GM19324 (cell line): Measurements from ENCODE around the gene SVEP1.
"Not testable (repeated sequence)": the region's sequence is repeated elsewhere in the genome, so short reads cannot be mapped to it uniquely, and the experiment has no call there.

Experiments
- ATAC-seq: cut with Tn5 transposase; IDR thresholded peaks from one replicate; pipeline ENCODE4 v1.9.1; 2021; ENCODE audit warnings: mild to moderate bottlenecking, moderate library complexity; ENCODE audit not compliant: unreplicated experiment, low FRiP score

The SVEP1 gene

DNA sequence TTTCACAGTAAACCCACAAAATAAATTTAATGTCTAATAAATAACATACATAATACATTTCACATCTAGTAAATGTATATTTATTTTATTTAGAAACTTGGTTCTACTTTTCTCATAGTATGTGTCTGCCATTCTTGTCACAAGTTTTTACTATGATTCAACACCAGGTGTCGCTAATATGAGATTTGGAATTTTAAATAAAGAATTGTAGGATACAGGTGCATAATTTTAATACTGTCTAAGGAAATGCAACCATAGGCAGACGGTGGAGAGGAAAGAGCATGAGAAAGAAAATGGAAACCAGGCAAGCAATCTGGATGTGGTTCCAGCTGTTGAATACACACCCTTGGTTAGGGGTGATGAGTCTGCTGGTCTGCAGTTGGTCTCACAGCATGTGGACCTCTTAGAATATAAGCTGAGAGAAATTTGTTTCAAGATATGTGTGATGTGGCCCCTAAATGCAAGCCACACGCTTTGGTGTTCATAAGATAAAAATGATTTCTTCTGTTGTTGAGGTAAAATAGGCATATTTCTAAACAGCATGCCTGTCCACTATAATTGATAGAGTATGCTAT is 127.2 kb downstream of the SVEP1 start:
- ATAC-seq: no peak

DNA sequence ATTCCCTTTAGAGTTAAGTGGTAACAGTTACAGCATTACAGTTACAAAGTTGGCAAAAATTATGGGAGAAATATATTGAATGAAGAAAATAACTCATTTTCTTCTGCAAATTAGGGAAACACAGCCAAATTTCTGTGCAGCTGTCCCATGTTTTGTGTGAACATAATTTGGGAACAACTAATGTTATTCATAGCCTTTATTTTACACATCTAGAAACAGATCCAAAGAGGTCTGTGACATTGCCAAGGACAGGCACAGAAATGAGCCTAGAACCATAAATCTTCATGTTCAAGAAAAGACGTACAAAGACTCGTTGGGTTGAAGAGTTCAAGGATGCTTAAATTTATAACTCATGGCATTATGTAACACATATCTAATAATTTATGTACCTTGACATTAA is 127.8 kb downstream of the SVEP1 start:
- no peak for ATAC-seq

DNA sequence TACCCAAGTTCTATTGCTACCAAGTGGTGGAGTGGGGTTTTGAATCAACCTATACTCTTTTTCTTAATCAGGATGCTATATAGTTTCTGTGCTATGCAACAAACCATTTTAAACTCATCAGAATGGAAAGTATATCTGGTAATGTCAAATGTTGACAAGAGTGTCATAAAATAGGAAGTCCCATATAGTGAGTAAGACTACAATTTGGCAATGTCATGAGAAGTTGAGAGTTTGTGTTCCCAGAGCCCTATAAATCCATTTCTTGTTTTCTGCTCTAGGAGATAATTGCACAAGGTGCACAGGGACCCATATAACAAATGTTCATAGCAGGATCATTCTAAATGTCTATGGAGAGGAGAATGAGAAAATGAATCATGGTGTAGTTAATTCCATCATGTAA is 132.1 kb downstream of the SVEP1 start:
- ATAC-seq: no peak

DNA sequence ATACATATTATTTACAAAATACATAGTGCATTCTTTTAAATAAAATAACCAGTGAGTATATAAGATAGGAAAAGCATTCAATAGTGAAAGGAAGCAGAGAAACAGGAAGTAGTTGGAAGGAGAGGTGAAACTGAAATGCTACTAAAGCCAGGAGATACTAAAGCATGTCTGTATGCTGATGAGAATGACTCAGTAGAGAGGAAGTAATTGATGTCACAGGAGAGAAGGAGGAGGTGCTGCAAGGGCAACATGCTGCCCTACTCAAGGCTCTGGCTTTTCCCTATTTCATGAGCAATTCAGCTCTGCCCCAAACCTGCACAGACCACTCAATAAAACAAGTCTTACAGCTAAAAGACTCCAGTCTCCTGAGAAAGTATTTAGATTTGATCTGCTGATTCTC is 133.4 kb downstream of the SVEP1 start:
- no peak for ATAC-seq

DNA sequence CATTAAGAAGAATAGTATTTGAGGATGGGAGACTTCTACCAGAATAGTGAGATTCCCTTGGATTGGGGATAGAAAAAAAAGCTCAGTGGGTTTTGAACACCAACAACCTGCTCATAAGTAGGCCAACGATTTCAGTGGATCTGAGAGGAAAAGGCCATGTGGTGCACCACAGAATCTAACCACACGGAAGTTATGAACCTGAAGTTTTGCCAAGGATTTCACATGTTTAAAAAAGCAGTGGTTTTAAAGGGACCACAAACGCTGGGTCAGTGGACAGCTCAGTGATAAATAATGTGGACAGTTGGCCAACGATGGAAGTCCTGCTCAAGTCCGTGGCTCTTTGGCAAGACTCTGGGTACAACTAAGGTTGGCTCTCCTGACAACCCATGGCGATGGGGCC is 134.6 kb downstream of the SVEP1 start:
- no peak for ATAC-seq

DNA sequence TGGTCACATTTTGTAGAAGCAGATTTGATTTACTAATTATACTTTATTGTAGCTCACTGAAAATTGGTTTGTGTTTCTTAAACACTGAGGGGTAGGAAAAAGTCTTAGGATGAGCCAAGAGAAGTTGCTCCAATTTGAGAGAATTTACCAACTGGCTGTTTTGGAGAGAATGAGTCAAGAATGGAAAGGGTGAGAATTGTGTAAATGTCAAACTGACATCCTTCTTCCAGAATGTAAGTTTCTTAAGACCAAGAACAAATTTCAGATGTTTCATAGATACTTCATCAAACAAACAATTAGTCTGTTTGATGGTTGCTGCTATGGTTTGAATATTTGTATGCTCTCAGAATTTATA is 135.7 kb downstream of the SVEP1 start:
- ATAC-seq: no peak

DNA sequence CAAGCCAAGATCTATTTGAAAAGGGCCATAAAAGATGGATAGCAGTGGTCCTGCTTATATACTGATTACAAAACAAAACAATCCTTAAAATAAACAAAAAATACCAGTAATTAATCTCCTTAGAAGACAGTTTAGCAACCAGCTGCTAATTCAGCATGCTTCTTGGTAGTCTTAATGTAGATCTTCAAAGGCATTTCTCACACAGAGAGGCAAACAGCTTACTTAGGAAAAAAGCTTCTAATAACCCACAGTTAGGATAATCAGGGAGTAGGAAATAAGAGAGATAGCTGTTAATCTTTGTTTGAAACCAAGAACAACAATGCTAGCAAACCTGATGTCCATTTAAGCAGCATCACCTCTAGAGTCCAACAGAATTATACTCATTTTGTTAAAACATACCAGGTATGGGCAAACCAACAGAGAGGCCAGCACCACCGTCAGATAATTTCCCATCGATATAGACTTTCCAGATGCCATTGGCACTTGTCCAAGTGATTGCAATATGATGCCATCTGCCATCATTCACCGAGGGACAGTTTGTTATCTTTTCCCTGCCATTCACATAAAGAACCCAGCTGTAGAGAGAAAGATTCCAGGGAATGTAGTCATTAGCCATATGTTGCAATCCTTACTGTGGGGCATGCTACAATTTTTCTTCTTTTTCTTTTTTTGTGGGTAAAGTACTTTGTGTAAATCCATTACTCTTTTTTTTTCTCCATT is 136.2 kb downstream of the SVEP1 start:
- no peak for ATAC-seq

DNA sequence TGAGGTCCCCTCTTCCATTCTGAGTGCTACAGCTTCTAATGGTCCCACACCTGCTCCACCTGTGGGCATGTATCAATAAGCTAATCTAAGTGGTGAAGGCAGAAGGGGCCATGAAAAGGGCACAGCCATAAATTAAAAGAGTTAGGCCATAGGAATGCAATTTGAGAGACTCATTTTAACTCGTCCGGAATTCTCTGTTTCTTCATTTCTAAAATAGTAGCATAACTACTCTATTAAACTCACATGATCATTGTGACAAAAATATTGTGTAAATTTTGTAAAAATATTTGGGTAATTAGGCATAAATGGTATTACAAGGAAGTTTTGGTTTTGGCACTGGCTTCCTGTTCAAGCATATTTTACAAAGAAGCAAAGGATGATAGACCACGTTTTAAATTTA is 138.7 kb downstream of the SVEP1 start:
- ATAC-seq: no peak

DNA sequence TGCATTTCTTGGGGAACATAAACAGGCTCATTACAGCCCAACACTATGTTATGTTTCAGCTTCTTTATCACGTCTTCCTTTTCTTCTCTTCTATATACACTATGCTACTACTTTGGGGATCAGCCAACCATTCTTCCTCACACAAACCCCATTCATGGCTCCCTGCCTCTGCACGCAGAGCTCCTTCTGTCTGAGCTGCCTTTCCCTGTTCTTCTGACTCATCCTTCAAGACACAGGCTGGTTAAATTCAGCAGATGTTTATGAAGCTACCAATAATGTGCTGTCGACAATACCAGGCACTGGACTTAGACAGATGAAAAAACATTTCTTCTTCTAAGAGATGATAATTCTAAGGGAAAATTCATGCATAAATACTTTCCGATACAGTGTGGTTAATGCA is 139.4 kb downstream of the SVEP1 start:
- ATAC-seq: no peak

DNA sequence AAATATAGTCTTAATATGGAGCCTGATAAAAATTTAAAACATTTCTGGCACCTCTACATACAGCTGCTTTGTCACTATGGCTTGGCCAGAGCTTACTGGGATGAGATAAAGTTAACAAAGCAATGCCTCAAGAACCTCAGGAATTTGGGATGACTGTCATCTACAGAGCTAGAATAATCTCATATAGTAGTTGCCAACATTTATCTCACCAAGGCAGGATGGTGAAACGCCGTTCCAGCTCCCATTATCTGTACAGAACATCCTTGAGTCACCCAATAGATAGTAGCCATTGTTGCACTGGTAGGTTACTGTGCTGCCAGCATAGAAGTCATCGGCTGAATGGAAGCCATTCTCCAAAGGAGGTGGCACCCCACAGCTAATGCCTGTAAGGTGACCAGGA is 147.3 kb downstream of the SVEP1 start:
- no peak for ATAC-seq

DNA sequence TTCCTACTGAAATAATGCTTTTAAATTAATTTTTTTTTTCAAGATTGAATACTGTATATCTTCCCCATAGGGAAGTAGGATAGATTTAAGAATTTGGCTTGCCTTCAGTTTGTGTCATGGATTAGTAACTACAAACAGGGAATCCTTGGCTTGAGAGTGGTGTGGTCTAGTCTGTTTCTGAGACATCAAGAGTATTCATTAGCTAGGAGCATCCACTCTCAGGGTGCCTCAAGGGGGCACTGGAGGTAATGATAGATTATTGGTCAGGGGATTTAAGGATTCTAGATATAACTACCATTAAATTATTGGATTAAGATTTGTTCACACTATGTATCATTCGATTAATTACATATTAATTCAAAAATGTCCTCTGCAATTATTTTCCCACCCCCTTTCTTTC is 150.1 kb downstream of the SVEP1 start:
- ATAC-seq: no peak

DNA sequence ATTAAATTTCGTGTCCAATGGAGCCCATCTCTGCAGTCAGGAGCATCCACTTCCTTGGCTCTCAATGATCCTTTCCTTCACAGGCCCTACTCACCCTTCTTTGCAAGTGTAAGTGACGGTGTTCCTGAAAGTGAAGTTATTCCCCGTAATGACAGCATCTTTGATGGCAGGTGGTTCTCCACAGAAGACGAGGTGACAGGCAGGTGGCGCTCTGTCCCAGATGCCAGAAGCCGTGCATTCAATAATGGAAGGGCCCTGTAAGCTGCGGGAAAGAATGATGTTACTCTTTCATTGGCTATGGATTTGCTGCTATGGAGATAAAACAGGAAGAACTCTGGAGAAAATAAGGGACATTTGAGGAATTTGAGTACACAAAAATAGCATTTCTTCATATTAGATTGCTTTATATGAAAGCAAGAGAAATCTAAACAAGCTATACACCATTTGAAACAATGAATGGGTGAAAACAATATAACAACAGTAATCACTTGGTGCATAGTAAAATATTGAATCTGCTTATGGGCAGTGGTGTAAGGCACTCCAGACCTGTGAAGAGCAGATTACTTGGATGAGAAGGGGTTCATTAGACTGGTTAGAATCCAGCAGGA is 151.9 kb downstream of the SVEP1 start:
- peak; percentile 60 for ATAC-seq

DNA sequence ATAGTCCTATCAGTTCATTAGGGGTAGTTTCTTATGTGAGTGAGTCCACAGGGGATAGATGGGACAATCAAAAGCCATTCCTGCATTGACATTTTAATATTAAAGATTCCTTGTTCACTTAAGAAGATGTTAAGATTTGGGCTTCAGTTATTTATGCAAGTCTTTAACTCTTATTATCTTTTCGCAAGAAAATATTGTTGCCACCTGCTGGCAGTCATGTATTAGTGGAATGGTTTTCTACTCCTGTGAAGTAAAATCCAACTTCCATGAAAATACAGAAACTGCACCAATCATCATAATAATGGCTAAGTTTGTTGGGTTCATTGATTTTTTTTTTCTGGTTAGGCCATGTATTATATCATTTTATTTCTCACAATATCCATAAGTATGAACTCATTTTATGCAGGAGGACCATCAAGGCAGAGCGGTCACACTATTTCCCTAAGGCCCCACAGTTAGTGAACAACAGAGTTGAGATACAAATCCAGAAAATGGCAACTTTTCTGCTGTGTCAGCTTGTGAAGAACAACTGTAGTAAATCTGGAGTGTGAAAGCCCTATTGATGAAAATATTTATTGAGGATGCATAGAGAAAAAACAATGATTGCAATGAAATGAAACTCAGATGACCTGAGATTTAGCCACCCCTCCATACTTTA is 153.4 kb downstream of the SVEP1 start:
- ATAC-seq: no peak

DNA sequence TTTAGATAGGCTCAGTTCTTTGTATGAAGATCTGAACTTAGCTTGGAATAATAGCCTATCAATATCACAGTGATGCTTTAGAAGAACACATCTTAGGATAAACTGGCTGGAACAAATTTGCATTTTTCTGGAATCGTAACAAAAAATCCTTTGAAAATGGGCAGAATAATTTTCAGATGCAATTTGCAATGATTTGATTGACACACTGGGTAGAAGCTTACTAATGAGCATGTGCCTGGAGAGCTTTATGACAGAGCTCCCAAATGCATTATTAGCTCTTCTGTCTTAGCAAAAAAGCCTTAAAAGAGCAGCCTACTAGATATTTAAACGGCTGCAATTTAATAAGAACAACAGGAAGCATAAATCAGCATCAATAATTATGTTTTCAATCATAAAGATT is 165.1 kb downstream of the SVEP1 start:
- no peak for ATAC-seq

DNA sequence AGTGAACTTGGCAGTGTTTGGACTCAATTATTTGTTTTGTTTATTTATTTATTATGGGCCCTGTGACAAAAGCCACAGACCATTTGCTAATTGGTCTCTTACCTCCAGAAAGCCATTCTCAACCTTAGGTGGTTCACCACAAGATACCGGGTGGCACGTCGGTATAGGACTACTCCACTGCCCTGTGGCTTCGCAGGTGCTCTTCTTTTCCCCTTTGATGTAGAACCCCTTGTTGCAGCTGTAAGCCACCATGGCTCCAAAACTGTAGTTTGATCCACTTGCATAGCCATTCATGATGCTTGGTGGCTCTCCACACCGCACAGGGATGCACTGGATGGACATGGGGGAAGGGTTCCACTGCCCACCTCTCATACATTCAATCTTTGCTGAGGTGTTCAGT is 168.6 kb downstream of the SVEP1 start:
- ATAC-seq: no peak

DNA sequence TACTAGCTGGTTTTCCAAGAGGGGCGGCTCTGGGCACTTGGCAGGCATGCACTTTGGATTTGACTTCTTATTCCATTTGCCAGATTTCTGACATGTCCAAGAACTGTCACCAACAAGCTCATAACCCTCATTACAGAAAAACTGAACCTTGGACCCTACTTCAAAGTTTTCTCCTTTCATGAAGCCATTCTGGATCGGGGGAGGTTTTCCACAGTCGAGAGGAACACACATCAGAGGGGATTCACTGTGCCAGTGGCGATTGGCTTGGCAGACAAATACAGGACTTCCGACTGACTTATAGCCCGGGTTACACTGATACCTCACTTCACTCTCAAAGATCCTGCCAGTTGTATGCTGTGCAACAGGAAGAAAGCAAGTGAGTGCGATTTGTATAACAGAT is 170.9 kb downstream of the SVEP1 start:
- no peak for ATAC-seq

DNA sequence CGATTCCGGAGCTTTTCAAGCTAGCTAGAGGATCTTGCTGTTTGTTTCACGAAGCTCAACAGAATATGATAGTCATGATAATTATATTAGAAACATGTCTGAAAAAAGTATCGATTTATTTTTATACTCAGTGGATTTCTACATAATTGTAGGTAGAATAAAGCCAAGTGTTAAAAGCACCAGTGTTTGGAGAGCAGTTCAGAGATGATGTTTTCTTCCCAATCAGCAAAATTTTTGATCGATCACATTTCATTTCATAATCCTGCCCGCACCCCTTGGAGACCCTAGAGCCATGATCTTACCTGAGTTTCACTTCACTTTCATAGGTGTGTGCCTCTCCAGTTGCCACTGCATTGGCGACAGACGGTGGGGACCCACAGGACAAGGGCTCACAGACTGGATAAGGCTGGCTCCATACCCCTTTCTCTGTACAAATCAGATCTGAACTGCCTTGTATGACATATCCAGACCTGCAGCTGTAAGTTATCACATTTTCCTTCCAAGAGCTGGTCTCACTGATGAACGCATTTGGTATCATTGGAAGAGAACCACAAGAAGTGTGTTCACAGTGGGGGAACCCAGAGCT is 173.6 kb downstream of the SVEP1 start:
- ATAC-seq: no peak

DNA sequence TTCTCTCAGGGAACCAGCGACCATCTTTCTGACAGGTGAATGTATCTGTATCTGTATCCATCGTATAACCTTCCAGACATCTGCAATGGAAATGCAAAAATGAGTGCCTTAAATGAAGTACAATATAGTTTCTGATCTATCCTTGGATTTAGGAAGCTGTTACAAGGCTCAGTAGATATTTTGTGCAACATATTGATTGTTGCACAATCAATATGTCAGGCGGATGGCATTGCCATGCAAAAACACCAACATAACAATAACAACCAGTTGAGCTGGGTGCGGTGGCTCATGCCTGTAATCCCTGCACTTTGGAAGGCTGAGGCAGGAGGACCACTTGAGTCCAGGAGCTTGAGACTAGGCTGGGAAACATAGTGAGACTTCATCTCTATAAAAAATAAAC is 175.1 kb downstream of the SVEP1 start:
- ATAC-seq: no peak

DNA sequence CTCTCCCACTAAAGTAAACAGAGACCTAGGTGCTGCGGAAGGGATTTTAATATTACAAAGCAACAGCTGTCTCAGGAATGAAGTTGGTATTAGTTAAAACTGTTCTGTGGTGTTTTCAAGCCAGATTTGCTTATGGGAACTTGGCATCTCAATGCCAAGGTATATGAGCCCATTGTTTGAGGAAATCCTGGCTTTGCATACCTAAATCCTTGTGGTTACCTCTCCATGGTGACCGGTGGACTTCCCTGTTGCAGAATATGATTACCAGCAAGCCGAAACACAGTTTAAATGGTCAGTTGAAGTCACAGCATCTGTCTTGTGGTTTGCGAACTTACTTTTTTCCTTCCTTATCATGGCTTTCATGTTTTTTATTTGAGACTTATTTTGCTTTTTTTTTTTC is 179.6 kb downstream of the SVEP1 start:
- no peak for ATAC-seq

DNA sequence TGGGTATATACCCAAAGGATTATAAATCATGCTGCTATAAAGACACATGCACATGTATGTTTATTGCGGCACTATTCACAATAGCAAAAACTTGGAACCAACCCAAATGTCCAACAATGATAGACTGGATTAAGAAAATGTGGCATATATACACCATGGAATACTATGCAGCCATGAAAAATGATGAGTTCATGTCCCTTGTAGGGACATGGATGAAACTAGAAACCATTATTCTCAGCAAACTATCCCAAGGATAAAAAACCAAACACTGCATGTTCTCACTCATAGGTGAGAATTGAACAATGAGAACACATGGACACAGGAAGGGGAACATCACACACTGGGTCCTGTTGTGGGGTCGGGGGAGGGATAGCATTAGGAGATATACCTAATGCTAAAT is 180.5 kb downstream of the SVEP1 start:
- not testable (repeated sequence) for ATAC-seq

DNA sequence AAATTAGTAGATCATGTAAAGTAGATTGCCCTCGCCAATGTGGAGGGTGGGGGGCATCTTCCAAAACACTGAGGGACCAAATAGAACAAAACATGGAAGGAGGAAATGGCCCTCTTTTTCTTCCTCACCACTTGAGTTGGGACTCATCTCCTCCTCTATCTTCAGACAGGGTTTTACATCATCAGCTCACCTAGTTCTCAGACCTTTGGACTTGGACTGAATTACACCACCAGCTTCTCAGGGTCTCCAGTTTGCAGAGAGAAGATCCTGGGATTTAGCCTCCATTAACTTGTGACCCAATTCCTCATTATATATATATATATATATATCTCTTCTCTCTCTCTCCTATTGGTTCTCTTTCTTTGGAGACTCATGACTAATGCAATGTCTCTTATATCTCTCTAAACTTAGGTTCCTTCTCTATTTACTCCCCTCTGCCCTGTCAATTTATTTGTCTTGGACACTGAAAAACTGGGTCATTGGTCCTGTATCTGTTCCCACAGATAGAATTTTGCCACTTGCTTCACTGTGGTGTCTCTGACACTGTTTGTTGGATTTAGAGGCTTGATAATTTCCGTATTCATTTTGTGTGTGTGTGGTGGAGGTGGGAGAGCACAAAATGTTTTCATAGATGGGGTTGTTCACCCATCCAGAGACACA is 187.6 kb downstream of the SVEP1 start:
- no peak for ATAC-seq
